Measurements from ENCODE around the gene GOLGA5.
"Not testable (repeated sequence)": the region's sequence is repeated elsewhere in the genome, so short reads cannot be mapped to it uniquely, and the experiment has no call there.

GOLGA5 gene

GRCh38 chr14:92819680-92820535, 25.8 kb downstream of the GOLGA5 start:
- not testable (repeated sequence) for DNase-seq (ENCODE audit: low read depth in 4 of 4, low spot score in 1 of 4)

DNA sequence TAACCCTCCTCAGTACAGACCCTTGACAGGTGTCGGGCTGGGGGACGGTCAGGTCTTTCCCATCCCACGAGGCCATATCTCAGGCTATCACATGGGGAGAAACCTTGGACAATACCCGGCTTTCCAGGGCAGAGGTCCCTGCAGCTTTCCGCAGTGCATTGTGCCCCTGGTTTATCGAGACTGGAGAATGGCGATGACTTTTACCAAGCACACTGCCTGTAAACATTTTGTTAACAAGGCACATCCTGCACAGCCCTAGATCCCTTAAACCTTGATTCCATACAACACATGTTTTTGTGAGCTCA, 26.4 kb downstream of the GOLGA5 start:
- DNase-seq (ENCODE audit: low read depth in 4 of 4, low spot score in 1 of 4): not testable (repeated sequence)

DNA sequence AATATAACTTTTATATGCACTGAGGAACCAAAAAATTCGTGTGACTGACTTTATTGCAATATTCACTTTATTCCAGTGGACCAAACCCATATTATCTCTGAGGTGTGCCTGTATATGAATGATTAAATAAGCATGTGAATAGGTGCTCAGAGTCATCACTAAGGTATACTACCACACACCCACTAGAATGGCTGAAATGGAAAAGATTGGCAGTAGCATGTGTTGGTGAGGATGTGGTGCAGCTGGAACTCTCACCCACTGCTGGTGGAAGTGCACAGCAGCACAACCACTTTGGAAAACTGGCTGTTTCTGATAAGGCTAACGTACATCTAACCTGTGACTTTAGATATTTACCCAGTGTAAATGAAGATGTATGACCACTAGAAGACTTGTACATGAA, 36.8 kb downstream of the GOLGA5 start:
- DNase-seq (ENCODE audit: low read depth in 4 of 4, low spot score in 1 of 4): no peak

DNA sequence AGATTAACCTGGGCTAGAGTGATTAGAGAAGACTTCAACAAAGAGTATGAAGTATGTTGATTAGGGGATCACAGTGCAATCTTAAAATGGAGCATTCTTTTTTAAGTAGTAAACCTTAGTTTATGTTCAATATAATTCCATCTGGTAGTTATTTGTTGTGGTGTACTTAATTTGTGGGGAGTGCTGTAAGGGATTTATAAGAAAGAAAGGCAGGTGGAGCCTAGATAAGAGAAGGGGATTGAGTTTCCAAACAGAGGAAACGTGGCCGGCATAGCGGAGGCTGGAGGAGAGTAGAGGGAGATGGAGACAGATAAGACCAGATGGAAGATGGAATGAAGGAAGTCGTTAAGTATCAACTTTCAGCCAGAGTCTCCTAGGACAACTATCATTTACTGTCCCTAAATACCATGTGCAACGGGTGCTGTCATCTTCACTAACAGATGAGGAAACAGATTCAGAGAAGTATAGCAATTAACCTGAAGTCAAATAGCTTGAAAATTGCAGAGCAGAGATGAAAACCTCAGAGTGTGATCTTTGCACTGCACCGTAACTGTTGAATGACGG, 38.1 kb downstream of the GOLGA5 start:
- no peak for DNase-seq (ENCODE audit: low read depth in 4 of 4, low spot score in 1 of 4)

DNA sequence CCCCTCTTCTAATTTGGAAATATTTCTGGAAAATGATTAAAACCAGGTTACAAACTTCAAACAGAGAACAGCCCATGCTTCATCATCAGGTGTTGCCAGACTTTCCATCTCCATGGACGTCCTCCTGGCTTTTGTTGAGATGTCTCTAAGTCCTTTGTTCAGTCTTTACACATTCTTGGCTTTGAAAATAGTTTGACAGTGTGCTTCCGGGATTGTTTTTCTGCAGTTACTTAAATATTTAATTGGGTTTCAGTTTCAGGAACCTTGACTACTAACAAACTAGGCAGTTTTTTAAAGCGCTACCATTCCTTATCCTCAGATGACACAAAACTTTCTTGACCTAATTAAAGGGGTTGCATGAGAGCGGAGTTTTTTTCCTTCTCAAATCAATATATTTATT, 47.8 kb downstream of the GOLGA5 start:
- no peak for DNase-seq (ENCODE audit: low read depth in 4 of 4, low spot score in 1 of 4)

DNA sequence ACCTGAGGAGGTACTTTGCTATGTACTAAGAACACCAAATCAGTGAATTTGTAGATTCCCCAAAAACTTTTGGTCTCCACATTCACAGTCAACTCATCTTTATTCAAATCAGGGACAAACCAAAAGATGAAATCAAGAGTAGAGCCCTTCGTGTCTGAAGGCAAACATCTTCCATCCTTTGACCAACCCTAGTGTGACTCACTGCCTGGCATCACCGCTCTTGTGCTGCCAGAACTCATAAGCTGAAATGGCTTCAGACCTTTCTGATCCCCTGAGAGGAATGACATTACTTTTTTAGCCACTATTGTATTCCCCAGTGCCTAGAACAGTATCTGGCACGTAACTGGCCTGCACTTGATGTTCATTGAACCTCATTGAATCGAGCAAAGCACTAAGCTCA, 50.1 kb downstream of the GOLGA5 start:
- DNase-seq (ENCODE audit: low read depth in 4 of 4, low spot score in 1 of 4): peak in 1 of 4 experiments; percentile 13

- peak in 1 of 4 experiments; percentile 13 for DNase-seq (ENCODE audit: low read depth in 4 of 4, low spot score in 1 of 4)
Measured at GRCh38 chr14:92846162-92846897, 52.2 kb downstream of the GOLGA5 start.

GRCh38 chr14:92847278-92847677, 53.2 kb downstream of the GOLGA5 start:
- DNase-seq (ENCODE audit: low read depth in 4 of 4, low spot score in 1 of 4): no peak

DNA sequence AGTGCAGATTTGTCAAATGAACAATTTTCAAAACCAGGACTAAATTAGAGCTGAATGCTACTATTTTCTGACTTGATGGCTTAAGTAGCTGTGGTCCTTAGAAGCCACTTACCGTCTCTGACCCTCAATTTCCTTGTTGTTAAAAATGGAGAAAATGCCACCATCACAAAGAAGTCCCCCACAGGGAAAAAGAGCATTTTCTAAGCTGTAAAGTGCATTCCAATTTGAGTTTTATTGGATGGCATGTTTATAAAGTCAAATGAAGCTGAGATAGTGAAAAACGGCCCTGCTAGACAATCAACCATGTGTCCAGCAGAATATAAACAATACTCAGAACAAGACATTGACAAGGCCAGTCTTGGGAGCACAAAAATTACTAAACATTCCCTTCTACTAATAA, 53.6 kb downstream of the GOLGA5 start:
- no peak for DNase-seq (ENCODE audit: low read depth in 4 of 4, low spot score in 1 of 4)

GRCh38 chr14:92848887-92849286, 54.8 kb downstream of the GOLGA5 start:
- DNase-seq (ENCODE audit: low read depth in 4 of 4, low spot score in 1 of 4): no peak

- DNase-seq (ENCODE audit: low read depth in 4 of 4, low spot score in 1 of 4): no peak
Measured at GRCh38 chr14:92850492-92850891, 56.4 kb downstream of the GOLGA5 start.

DNA sequence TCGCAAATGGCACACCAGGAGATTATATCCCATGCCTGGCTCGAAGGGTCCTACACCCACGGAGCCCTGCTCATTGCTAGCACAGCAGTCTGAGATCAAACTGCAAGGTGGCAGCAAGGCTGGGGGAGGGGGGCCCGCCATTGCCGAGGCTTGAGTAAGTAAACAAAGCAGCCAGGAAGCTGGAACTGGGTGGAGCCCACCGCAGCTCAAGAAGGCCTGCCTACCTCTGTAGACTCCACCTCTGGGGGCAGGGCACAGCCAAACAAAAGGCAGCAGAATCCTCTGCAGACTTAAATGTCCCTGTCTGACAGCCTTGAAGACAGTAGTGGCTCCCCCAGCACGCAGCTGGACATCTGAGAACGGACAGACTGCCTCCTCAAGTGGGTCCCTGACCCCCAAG, 59.0 kb downstream of the GOLGA5 start:
- DNase-seq (ENCODE audit: low read depth in 4 of 4, low spot score in 1 of 4): not testable (repeated sequence)

DNA sequence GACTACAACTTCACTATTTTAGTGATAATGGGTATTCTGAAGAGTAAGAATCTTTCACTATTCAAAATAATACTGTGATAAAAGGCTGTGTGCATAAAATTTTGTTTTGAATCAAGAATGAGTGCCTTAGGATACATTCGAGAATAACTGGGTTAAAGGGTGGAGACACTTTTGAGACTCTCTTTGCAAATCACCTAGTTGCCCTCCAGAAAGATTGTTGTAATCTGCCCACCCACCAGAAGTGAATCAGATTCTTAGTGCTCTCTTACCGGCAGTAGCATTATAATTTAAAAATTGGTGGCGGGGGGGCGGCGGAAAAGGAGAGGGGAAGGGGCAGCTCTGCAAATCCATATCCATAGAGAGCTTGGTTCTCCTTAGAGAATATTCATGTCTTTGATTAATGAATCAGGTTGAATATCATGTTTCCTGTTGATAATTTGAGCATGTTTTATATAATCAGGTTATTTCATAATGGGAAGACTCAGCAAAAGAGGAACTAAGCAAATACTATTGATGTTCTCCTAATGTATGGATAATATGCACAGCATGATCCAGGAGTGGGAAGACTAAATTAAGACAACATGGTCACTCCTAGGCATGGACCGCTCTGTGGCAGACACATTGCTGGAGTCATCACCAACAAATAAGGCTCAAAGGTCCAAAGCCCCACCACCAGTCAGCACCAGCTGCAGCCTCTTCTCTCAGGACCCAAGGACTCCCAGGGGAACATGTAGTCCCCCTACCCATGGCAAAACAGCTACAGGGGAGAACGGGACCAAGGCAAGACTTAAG, 66.1 kb downstream of the GOLGA5 start:
- DNase-seq (ENCODE audit: low read depth in 4 of 4, low spot score in 1 of 4): no peak

DNA sequence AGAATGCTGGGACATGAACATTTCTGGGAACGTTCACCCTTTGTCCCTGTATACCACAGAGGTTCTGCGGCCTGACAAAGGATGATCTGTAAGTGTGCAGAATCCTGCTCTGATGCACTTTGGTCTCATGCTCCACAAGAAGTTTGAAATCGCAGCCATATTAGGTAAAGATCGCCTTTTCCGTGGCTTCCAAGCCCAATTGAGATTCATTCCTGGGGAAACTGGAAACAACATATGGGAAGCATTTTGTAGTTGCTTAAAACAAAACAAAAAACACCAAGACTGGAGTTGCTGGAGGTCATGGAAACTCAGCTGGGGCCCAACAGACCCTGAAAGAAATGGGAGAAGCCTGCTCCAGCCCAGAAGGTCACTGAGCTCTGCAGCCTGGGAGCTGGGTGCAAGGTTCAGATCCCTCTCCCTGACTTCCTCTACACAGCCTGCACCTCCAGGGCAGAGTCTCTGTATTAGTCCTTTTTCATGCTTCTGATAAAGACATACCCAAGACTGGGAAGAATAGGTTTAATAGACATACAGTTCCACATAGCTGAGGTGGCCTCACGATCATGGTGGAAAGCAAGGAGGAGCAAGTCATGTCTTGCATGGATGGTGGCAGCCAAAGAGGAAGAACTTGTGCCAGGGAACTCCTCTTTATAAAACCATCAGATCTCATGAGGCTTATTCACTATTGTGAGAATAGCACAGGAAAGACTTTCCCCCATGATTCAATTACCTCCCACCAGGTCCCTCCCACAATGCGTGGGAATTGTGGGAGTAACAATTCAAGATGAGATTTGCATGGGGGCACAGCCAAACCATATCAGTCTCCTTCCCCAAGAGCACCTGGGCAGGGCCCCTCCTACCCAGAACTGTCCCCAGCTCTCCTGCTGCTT, 68.0 kb downstream of the GOLGA5 start:
- DNase-seq (ENCODE audit: low read depth in 4 of 4, low spot score in 1 of 4): no peak

DNA sequence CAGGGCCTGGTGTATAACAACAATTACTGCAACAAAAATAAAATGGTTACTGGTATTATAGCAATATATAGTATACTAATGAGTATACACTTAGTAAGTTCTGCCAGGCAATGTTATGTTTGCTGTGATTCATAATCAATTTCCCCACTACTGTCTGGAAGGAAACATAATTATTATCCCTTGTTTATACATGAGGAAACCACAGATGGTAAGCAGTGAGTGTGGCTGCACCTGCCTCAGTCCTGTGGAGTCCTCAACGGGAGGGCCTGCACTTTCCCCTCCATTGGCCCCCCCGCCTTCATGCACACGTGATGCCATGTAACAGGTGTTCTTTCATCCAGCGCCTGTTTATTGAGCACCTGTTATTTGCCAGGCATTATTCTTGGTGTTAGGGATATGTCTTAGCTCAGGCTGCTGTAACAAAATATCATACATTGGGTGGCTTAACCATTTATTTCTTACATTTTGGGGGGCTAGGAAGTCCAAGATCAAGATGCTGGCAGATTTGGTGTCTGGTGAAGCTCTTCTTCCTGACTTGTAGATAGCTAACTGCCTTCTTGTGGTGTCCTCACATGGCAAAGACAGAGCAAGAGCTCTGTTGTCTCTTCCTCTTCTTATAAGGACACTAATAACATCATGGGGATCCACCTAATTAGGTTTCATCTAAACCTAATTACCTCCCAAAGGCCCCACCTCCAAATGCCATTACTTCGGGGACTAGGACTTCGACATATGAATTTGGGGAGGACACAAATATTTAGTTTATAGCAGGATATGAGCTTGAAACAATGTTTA, 69.4 kb downstream of the GOLGA5 start:
- DNase-seq (ENCODE audit: low read depth in 4 of 4, low spot score in 1 of 4): no peak

- DNase-seq (ENCODE audit: low read depth in 4 of 4, low spot score in 1 of 4): no peak
Measured at GRCh38 chr14:92865674-92866073, 71.6 kb downstream of the GOLGA5 start.

DNA sequence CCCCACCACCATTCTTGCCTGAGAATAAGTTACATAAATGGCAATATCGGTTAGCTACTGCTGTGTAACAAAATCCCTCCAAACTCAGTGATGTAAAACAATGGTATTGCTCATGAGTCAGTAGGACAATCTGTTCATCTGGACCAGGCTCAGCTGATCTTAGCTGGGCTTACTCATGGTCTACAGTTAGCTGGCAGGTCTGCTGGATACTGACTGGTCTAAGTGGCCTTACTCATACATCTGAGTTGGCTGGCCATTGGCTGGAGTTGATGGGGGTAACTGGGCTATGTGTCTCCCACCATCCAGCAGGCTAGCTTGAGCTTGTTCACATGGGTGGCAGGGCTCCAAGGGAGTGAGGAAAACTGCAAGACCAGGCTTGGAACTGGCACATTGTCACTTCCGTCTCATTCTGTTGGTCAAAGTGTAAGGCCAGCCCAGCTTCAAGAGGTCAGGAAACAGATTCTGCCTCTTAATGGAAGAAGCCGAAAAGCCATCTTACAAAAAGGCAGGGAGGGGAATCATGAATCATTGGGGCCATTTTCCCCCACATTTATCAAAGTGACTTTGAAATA, 72.2 kb downstream of the GOLGA5 start:
- DNase-seq (ENCODE audit: low read depth in 4 of 4, low spot score in 1 of 4): no peak

DNA sequence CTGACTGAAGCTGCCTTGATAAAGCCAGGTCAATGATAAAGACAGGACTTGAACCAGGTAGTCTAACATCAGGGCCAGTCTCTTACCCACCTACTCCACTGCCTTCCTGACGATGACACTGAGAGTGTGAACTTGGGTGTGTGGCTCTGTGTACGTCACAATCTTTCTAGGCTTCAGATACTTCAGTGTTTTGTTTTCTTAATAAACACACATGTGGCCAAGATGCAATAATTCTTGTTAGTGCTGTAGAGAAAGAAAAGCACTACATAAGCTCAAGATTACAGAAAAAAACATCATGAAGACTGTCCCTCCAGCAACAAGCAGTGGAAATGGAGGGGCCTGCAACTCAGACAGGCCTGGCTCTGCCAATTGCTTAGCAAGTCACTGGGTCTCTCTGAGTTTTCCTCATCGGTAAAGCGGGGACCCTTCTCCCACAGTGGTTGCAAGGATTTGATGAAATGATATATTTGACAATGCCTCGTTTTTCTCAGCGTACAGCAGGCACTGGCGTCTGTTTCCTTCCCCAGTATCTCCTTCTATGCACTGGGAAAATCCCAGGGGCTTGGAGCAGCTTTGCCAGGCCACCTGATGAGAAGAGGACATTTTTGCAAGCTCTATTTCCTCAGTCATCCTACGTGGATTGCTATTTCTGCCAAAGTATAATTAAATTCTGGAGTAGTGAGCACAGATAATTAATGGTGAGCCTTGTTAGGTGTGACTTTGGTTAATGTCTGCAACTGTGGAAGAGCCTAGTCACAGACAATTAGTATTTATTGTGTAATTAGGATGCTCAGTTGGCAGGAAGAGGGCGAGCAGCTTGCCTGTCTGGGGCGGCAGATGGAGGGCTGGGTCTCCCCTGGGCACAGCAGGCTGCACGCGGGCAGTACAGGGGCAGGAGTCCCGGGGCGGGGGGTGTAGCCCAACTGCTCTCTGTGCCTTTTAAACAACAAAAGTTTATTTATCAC, 73.1 kb downstream of the GOLGA5 start:
- no peak for DNase-seq (ENCODE audit: low read depth in 4 of 4, low spot score in 1 of 4)
